ENCODE measurements around the gene IL1RN. TPM values are rescaled to one million over a fixed set of nuclear protein-coding genes. Genes with fewer than 3 reads are reported as not detected.
A peak's percentile ranks its signal among the peaks of the same experiment; 100 is the strongest.

The IL1RN gene
- total RNA-seq, 1 donor from 2014 or later, result 32.4 TPM

GRCh38 chr2:113103277-113103676, 24.1 kb upstream of the IL1RN start:
- DNase-seq (ENCODE audit: low spot score), result no peak

- no peak for DNase-seq (ENCODE audit: low spot score)
Observed at GRCh38 chr2:113104054-113104611, 23.3 kb upstream of the IL1RN start.

GRCh38 chr2:113105047-113105785, 22.2 kb upstream of the IL1RN start:
- DNase-seq (ENCODE audit: low spot score), result no peak

- DNase-seq (ENCODE audit: low spot score), result no peak
Observed at GRCh38 chr2:113111121-113111520, 16.3 kb upstream of the IL1RN start.

GRCh38 chr2:113111823-113112287, 15.5 kb upstream of the IL1RN start:
- no peak for DNase-seq (ENCODE audit: low spot score)

- DNase-seq (ENCODE audit: low spot score), result no peak
Observed at GRCh38 chr2:113112441-113112840, 15.0 kb upstream of the IL1RN start.

- no peak for DNase-seq (ENCODE audit: low spot score)
Observed at GRCh38 chr2:113112871-113113270, 14.5 kb upstream of the IL1RN start.

GRCh38 chr2:113113807-113114206, 13.6 kb upstream of the IL1RN start:
- DNase-seq (ENCODE audit: low spot score), result no peak

GRCh38 chr2:113114224-113114945, 13.0 kb upstream of the IL1RN start:
- no peak for DNase-seq (ENCODE audit: low spot score)

- no peak for DNase-seq (ENCODE audit: low spot score)
Observed at GRCh38 chr2:113114996-113115395, 12.4 kb upstream of the IL1RN start.

- no peak for DNase-seq (ENCODE audit: low spot score)
Observed at GRCh38 chr2:113116100-113116958, 11.1 kb upstream of the IL1RN start.

GRCh38 chr2:113117541-113118262, 9.7 kb upstream of the IL1RN start:
- DNase-seq (ENCODE audit: low spot score), result peak; percentile 89

GRCh38 chr2:113118263-113118657, 9.1 kb upstream of the IL1RN start:
- DNase-seq (ENCODE audit: low spot score), result peak; percentile 63

GRCh38 chr2:113119111-113119510, 8.3 kb upstream of the IL1RN start:
- DNase-seq (ENCODE audit: low spot score), result no peak

- no peak for DNase-seq (ENCODE audit: low spot score)
Observed at GRCh38 chr2:113120861-113121260, 6.5 kb upstream of the IL1RN start.

GRCh38 chr2:113122364-113122763, 5.0 kb upstream of the IL1RN start:
- no peak for DNase-seq (ENCODE audit: low spot score)

GRCh38 chr2:113123726-113124125, 3.7 kb upstream of the IL1RN start:
- no peak for DNase-seq (ENCODE audit: low spot score)

- peak; percentile 37 for DNase-seq (ENCODE audit: low spot score)
Observed at GRCh38 chr2:113124181-113124961, 3.0 kb upstream of the IL1RN start.

GRCh38 chr2:113124984-113125855, 2.2 kb upstream of the IL1RN start:
- no peak for DNase-seq (ENCODE audit: low spot score)

Measured in mucosa of gallbladder (tissue), 1 donor.